Activated CD4-positive, alpha-beta T cell treated with anti-CD3 and anti-CD28 coated beads, Interleukin-2, amount 50 U/mL, for 1 hour (primary cell): ENCODE results near the gene NOTCH1.
A peak's percentile ranks its signal among the peaks of the same experiment; 100 is the strongest.
"Not testable (repeated sequence)": the region's sequence is repeated elsewhere in the genome, so short reads cannot be mapped to it uniquely, and the experiment has no call there.

Experiments used
- DNase-seq: peaks from one replicate; pipeline ENCODE4 v3.0.0-alpha.2; 2020

NOTCH1 gene

DNA sequence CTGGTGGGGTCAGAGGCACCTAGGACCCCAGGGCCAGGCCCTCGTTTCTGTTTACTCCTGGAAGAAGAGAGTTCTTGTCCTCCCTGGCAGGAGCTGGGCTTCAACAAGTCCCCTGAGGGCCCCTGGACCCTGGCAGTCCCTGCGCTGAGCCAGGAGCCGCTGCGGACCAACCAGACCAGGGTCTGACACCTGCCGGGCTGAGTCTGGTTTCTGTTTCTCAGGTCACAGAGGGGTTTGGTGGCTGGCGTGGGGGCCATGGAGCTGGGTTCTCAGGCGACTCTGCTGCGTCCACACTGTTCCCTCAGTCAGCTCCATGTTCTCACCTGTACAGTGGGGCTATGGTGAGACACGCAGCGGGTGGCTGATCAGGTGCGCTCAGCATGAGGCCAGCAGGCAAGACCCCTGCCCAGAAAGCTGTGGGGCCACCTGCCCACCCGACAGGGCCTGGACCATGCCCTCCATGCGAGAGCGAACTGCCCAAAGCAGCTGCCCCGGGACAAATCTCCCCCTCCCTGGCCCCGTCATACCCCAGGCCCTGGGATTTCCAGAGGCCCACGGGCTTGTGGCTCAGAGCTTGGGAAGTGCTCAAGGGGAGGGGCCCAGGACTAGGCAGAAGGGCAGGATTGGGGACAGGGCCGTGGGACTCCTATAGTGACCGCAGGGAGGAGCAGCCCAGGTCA is 17.9 kb upstream of the NOTCH1 start:
- DNase-seq: no peak

DNA sequence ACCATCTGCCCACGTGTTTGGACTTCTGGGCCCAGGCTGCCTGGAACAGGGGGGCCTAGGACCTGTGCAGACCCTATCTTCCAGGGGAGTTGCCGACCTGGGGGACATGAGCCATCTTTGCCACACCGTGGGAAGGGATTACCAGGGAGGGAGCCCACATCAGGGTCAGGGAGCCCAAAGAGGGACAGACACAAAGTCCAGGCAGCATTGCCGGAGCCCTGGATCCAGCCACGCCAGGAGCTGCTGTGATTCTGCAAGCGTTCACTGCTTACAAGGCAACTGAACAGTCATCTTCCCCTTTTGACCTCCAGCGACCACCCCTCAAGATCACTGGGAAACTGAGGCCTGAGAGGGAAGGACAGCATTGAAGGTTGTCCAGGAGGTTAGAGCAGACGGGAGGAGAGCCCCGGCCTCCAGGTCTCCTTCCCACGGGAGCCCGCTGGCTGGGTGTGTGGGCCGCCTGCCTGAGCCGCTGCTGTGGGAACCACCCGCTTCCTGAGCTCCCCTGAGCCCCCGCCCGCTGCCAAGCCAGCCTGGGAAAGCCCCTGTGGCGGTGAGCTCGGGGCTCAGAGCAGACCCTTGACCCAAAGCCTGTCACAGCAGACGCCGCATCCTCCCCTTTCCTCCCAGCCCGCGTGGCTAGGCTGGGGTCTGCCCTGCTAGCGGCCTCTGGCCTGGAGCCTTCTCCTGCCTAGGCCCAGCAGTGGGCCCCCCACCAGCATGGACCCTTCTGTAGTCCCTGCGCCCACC is 17.1 kb upstream of the NOTCH1 start:
- DNase-seq: no peak

GRCh38 chr9:136561779-136562178 is 15.9 kb upstream of the NOTCH1 start:
- no peak for DNase-seq

GRCh38 chr9:136560586-136560985 is 14.7 kb upstream of the NOTCH1 start:
- no peak for DNase-seq

GRCh38 chr9:136559371-136559770 is 13.5 kb upstream of the NOTCH1 start:
- not testable (repeated sequence) for DNase-seq

GRCh38 chr9:136558846-136559245 is 13.0 kb upstream of the NOTCH1 start:
- not testable (repeated sequence) for DNase-seq

GRCh38 chr9:136558373-136558772 is 12.5 kb upstream of the NOTCH1 start:
- no peak for DNase-seq

DNA sequence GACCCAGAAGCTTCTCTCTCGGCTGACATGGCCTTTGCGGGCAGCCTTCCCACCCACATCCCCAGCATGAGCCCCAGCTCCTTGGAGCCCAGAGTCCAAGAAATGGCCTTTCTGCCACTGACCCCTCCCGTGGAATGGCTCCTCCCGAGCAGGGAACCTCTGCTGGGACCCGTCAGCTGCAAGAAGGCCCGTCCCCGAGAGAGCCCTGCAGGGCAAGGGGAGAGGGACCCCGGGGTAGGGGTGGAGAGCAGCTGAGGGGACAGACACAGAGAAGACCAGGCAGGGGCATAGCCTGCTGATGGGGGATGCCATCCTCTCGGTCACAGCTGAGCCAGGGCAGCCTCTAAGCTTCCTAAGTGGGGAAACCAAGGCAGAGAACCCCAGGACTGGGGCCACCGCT is 11.2 kb upstream of the NOTCH1 start:
- DNase-seq: no peak

- no peak for DNase-seq
Observed at GRCh38 chr9:136556166-136556565, 10.3 kb upstream of the NOTCH1 start.

DNA sequence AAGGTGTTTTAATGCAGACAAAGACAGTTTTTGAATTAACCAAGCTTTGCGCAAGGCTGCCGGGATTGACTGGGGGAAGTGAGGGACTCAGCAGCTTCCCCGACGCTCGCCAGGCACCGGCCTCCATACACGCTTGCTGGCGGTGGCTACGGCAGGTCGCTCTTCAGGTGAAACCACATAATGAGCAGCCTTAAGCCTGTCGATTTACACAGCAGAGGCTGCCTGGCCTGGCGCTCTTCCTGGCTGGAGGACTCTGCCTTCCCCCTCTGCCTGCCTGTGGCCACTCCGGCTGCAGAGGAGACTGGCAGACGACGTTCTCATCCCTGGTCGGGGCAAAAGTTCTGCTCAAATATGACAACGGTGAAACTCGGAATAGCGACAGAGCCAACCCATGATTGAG is 9.0 kb upstream of the NOTCH1 start:
- no peak for DNase-seq

- no peak for DNase-seq
Observed at GRCh38 chr9:136553581-136553980, 7.7 kb upstream of the NOTCH1 start.

- no peak for DNase-seq
Observed at GRCh38 chr9:136552117-136552703, 6.4 kb upstream of the NOTCH1 start.

- no peak for DNase-seq
Observed at GRCh38 chr9:136551401-136552116, 5.7 kb upstream of the NOTCH1 start.

- no peak for DNase-seq
Observed at GRCh38 chr9:136550439-136551289, 4.8 kb upstream of the NOTCH1 start.

GRCh38 chr9:136549010-136549980 is 3.4 kb upstream of the NOTCH1 start:
- DNase-seq: no peak

DNA sequence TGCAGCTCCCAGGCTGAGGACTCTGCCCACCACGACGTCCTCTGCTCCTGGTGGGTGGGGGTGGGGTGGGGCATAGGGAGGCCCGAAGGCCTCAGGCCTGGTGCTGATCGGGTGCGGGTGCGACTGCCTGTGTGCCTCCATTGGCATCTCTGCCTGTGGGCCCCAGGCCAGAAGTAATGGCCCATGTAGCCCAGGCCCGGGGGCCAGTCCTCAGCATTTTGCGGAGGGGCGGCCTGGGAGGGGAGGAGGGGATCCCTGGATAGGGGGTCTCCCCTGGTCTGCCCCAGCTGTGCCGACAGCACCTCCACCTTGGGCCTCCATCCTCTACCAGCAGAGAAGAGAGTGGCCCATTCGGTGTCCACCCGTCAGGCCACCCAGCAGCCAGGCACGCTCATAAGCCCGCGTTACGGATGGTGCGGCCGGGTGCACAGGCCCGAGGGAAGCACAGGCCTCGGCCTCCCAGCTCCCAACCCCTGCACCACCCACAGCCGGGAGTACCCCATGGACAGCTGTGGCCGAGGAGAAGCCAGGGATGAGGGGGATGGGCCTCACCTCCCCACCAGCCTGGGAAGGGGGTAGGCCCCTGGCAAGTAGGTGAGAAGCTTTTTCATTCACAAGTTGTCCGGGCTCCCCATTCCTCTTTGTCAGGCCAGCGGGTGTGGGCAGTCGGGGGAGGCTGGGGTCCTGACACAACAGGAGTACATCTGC is 1.8 kb upstream of the NOTCH1 start:
- no peak for DNase-seq

DNA sequence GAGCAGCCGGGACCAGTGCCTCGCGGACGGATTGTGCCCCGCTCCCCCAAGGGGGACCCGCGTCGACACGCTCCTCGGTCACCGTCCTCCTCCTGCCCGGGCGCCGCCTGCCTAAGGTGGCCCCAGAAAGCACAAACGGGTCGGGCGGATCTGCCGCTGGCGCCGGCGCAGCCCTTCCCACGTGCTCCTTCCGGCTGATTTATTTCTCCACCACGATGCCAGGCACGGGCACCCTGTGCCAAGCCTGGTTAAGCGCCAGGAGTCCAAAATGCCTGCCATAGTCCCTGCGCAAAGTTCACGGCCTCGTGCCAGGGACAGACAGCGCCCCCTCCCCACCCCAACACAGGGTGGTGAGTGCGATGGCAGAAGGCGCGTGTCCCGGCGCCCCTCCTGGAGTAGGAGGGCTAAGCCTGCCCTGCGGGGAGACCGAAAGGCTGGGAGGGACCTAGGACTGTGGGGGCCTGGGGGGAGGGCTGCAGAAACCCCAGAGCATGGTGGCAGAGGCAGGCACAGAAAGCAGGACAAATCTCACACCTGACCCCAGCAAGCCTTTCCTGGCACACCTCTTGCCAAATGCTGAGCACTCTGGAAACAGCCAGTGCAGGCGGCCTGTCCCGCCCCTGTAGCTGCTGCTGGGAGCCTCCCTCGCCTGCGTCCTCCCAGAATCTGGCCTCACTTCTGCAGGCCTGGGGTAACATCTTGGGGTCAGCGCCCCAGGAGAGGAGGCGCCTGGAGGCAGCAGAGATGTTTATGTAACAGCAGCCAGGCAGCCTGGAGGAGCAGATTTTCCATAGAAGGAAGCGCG is 1.1 kb upstream of the NOTCH1 start:
- peak; percentile 55 for DNase-seq

GRCh38 chr9:136545692-136545964 is 220 bp downstream of the NOTCH1 start:
- no peak for DNase-seq

GRCh38 chr9:136544964-136545691 is 720 bp downstream of the NOTCH1 start:
- DNase-seq: peak; percentile 48
